ENCODE measurements around the gene TBC1D22B.

TBC1D22B gene

GRCh38 chr6:37309692-37310091 is 52.1 kb downstream of the TBC1D22B start:
- H3K27ac Mint-ChIP-seq: no peak overlapping the region
- H3K27me3 Mint-ChIP-seq: no peaks in the 10 kb centered on the region
- no peaks in the 10 kb centered on the region for H3K9me3 Mint-ChIP-seq
- DNase-seq: no peak
- no peak overlapping the region for H3K4me3 Mint-ChIP-seq
- peaks cover 62% of the 10 kb centered on the region for H3K36me3 Mint-ChIP-seq (ENCODE audit: low read depth)
- peaks cover under 1% of the 10 kb centered on the region for H3K4me1 Mint-ChIP-seq (ENCODE audit: low read depth)

- H3K36me3 Mint-ChIP-seq (ENCODE audit: low read depth): peaks cover 60% of the 10 kb centered on the region
- H3K27ac Mint-ChIP-seq: no peak overlapping the region
- peaks cover 2% of the 10 kb centered on the region for H3K4me1 Mint-ChIP-seq (ENCODE audit: low read depth)
- H3K4me3 Mint-ChIP-seq: no peak overlapping the region
- no peak for DNase-seq
- H3K9me3 Mint-ChIP-seq: no peaks in the 10 kb centered on the region
- H3K27me3 Mint-ChIP-seq: no peaks in the 10 kb centered on the region
Observed at GRCh38 chr6:37310966-37311365, 53.4 kb downstream of the TBC1D22B start.

- Mint-ChIP-seq H3K9me3 (no peaks in the 10 kb centered on the region), H3K4me3 (no peak overlapping the region), H3K27me3 (no peaks in the 10 kb centered on the region), H3K27ac (peak overlapping the region; percentile 48), H3K4me1 (ENCODE audit: low read depth) (peaks cover 2% of the 10 kb centered on the region), H3K36me3 (ENCODE audit: low read depth) (peaks cover 56% of the 10 kb centered on the region)
- no peak for DNase-seq
Observed at GRCh38 chr6:37311741-37312473, 54.3 kb downstream of the TBC1D22B start.

GRCh38 chr6:37313723-37314486 is 56.3 kb downstream of the TBC1D22B start:
- H3K4me1 Mint-ChIP-seq (ENCODE audit: low read depth): peaks cover 2% of the 10 kb centered on the region
- peak overlapping the region; percentile 10 for H3K27ac Mint-ChIP-seq
- H3K9me3 Mint-ChIP-seq: no peaks in the 10 kb centered on the region
- H3K27me3 Mint-ChIP-seq: no peaks in the 10 kb centered on the region
- no peak overlapping the region for H3K4me3 Mint-ChIP-seq
- peaks cover 45% of the 10 kb centered on the region for H3K36me3 Mint-ChIP-seq (ENCODE audit: low read depth)
- DNase-seq: no peak

GRCh38 chr6:37314487-37315156 is 57.0 kb downstream of the TBC1D22B start:
- Mint-ChIP-seq H3K36me3 (ENCODE audit: low read depth) (peaks cover 43% of the 10 kb centered on the region), H3K9me3 (no peaks in the 10 kb centered on the region), H3K27me3 (no peaks in the 10 kb centered on the region), H3K27ac (peak overlapping the region; percentile 7), H3K4me3 (no peak overlapping the region), H3K4me1 (ENCODE audit: low read depth) (peaks cover 2% of the 10 kb centered on the region)
- DNase-seq: peak; percentile 42

GRCh38 chr6:37315157-37315515 is 57.6 kb downstream of the TBC1D22B start:
- H3K27ac Mint-ChIP-seq: no peak overlapping the region
- peaks cover 2% of the 10 kb centered on the region for H3K4me1 Mint-ChIP-seq (ENCODE audit: low read depth)
- H3K9me3 Mint-ChIP-seq: no peaks in the 10 kb centered on the region
- no peak for DNase-seq
- H3K4me3 Mint-ChIP-seq: no peak overlapping the region
- no peaks in the 10 kb centered on the region for H3K27me3 Mint-ChIP-seq
- peaks cover 42% of the 10 kb centered on the region for H3K36me3 Mint-ChIP-seq (ENCODE audit: low read depth)

GRCh38 chr6:37316071-37316470 is 58.5 kb downstream of the TBC1D22B start:
- peaks cover 2% of the 10 kb centered on the region for H3K4me1 Mint-ChIP-seq (ENCODE audit: low read depth)
- no peaks in the 10 kb centered on the region for H3K27me3 Mint-ChIP-seq
- no peak overlapping the region for H3K4me3 Mint-ChIP-seq
- no peaks in the 10 kb centered on the region for H3K9me3 Mint-ChIP-seq
- no peak overlapping the region for H3K27ac Mint-ChIP-seq
- H3K36me3 Mint-ChIP-seq (ENCODE audit: low read depth): peaks cover 43% of the 10 kb centered on the region
- no peak for DNase-seq

- Mint-ChIP-seq H3K27me3 (no peaks in the 10 kb centered on the region), H3K36me3 (ENCODE audit: low read depth) (peaks cover 46% of the 10 kb centered on the region), H3K27ac (no peak overlapping the region), H3K9me3 (no peaks in the 10 kb centered on the region), H3K4me1 (ENCODE audit: low read depth) (peaks cover 2% of the 10 kb centered on the region), H3K4me3 (no peak overlapping the region)
- DNase-seq: no peak
Observed at GRCh38 chr6:37317312-37318038, 59.9 kb downstream of the TBC1D22B start.

- no peaks in the 10 kb centered on the region for H3K27me3 Mint-ChIP-seq
- peaks cover 37% of the 10 kb centered on the region for H3K36me3 Mint-ChIP-seq (ENCODE audit: low read depth)
- no peak for DNase-seq
- H3K4me3 Mint-ChIP-seq: no peak overlapping the region
- H3K4me1 Mint-ChIP-seq (ENCODE audit: low read depth): peaks cover 11% of the 10 kb centered on the region
- H3K27ac Mint-ChIP-seq: no peak overlapping the region
- no peaks in the 10 kb centered on the region for H3K9me3 Mint-ChIP-seq
Observed at GRCh38 chr6:37319156-37319555, 61.6 kb downstream of the TBC1D22B start.

- Mint-ChIP-seq H3K4me1 (ENCODE audit: low read depth) (peaks cover 16% of the 10 kb centered on the region), H3K4me3 (no peak overlapping the region), H3K9me3 (no peaks in the 10 kb centered on the region), H3K27ac (peak overlapping the region; percentile 68), H3K27me3 (no peaks in the 10 kb centered on the region), H3K36me3 (ENCODE audit: low read depth) (peaks cover 30% of the 10 kb centered on the region)
- no peak for DNase-seq
Observed at GRCh38 chr6:37319856-37320480, 62.4 kb downstream of the TBC1D22B start.

- H3K4me1 Mint-ChIP-seq (ENCODE audit: low read depth): peaks cover 20% of the 10 kb centered on the region
- H3K36me3 Mint-ChIP-seq (ENCODE audit: low read depth): peaks cover 27% of the 10 kb centered on the region
- DNase-seq: no peak
- no peaks in the 10 kb centered on the region for H3K27me3 Mint-ChIP-seq
- no peaks in the 10 kb centered on the region for H3K9me3 Mint-ChIP-seq
- H3K4me3 Mint-ChIP-seq: no peak overlapping the region
- no peak overlapping the region for H3K27ac Mint-ChIP-seq
Observed at GRCh38 chr6:37320646-37321045, 63.1 kb downstream of the TBC1D22B start.

- H3K27ac Mint-ChIP-seq: peak overlapping the region; percentile 10
- peaks cover 22% of the 10 kb centered on the region for H3K4me1 Mint-ChIP-seq (ENCODE audit: low read depth)
- H3K27me3 Mint-ChIP-seq: no peaks in the 10 kb centered on the region
- DNase-seq: no peak
- H3K4me3 Mint-ChIP-seq: no peak overlapping the region
- H3K9me3 Mint-ChIP-seq: no peaks in the 10 kb centered on the region
- peaks cover 24% of the 10 kb centered on the region for H3K36me3 Mint-ChIP-seq (ENCODE audit: low read depth)
Observed at GRCh38 chr6:37321101-37321500, 63.5 kb downstream of the TBC1D22B start.

GRCh38 chr6:37321516-37322415 is 64.2 kb downstream of the TBC1D22B start:
- H3K4me1 Mint-ChIP-seq (ENCODE audit: low read depth): peaks cover 22% of the 10 kb centered on the region
- DNase-seq: no peak
- no peak overlapping the region for H3K4me3 Mint-ChIP-seq
- no peaks in the 10 kb centered on the region for H3K9me3 Mint-ChIP-seq
- H3K36me3 Mint-ChIP-seq (ENCODE audit: low read depth): peaks cover 22% of the 10 kb centered on the region
- H3K27me3 Mint-ChIP-seq: no peaks in the 10 kb centered on the region
- H3K27ac Mint-ChIP-seq: peak overlapping the region; percentile 10

Measured in activated T-cell treated with anti-CD3 and anti-CD28 coated beads, Interleukin-2, amount 50 U/mL, for 24 hours (primary cell).